Endothelial cell of umbilical vein (primary cell): ENCODE measurements around the gene LRRC8D. TPM values are rescaled to one million over a fixed set of nuclear protein-coding genes. Genes with fewer than 3 reads are reported as not detected.
A peak's percentile ranks its signal among the peaks of the same experiment; 100 is the strongest.

Experiments
- BruUV-seq: library from RNA; stranded (reverse); fragments of 400-500 nt; replicated peaks from 2 replicates; lab custom pipeline; 2021; lab: Mats Ljungman, UMichigan
- CTCF ChIA-PET: fragments of 300-600, 350-600 bp; sonication (Branson Sonifier 250); formaldehyde crosslinking; loops from one replicate; lab custom pipeline; 2021; ENCODE audit warnings: antibody characterized with exemption, inconsistent platforms; lab: Charles Lee
- POLR2A ChIA-PET: fragments of 300-600, 350-600 bp; sonication (Branson Sonifier 250); formaldehyde crosslinking; loops from one replicate; lab custom pipeline; 2021; ENCODE audit warnings: antibody characterized with exemption, inconsistent platforms; lab: Charles Lee
- DNase-seq: peaks from one replicate; pipeline ENCODE4 v3.0.0-alpha.2; 2011; ENCODE audit warnings: low read depth, low spot score
- FAIRE-seq: peaks from 2 replicates; lab custom pipeline; 2011; peaks lifted over from hg19 to GRCh38; lab: Jason Lieb, UNC
- H2AFZ ChIP-seq: 2 replicates; pipeline ENCODE4 v1.6.0; 2012; ENCODE audit warnings: low read depth, low read length, control low read depth, inconsistent platforms
- H3K27ac ChIP-seq: 2 replicates; pipeline ENCODE4 v1.5.1; 2011; ENCODE audit warnings: low read depth, mild to moderate bottlenecking, control low read depth, low read length, moderate library complexity; ENCODE audit not compliant: insufficient read depth
- H3K27me3 ChIP-seq, 2 experiments: 2 replicates each; pipeline versions ENCODE4 v1.6.0 to v1.6.1; 2011; ENCODE audit warnings: low read length in 2 of 2, mixed read lengths in 1 of 2; ENCODE audit not compliant: control insufficient read depth in 2 of 2, insufficient read depth in 2 of 2
- H3K36me3 ChIP-seq, 2 experiments: 2 replicates in 1 of 2; 3 replicates in 1 of 2; pipeline ENCODE4 v1.5.1; 2011; ENCODE audit warnings: low read length in 2 of 2, mild to moderate bottlenecking in 1 of 2, moderate library complexity in 1 of 2; ENCODE audit not compliant: control insufficient read depth in 2 of 2, insufficient read depth in 2 of 2; ENCODE audit errors: extremely low read depth in 1 of 2
- H3K4me1 ChIP-seq: 3 replicates; pipeline ENCODE4 v1.5.1; 2011; ENCODE audit warnings: mild to moderate bottlenecking, low read length; ENCODE audit not compliant: control insufficient read depth, insufficient read depth; ENCODE audit errors: extremely low read depth
- H3K4me2 ChIP-seq: 2 replicates; pipeline ENCODE4 v1.6.1; 2011; ENCODE audit warnings: low read length, control low read depth, mixed read lengths; ENCODE audit not compliant: insufficient read depth
- H3K4me3 ChIP-seq, 3 experiments: fragments of 200-600 bp in 1 of 3; sonication (generic), shearing (Covaris generic) in 1 of 3; replicated peaks in 1 of 3; 2 replicates each; pipeline ENCODE4 v1.5.1; 2011 to 2016; ENCODE audit warnings: control low read depth in 3 of 3, low read length in 3 of 3, mild to moderate bottlenecking in 2 of 3, inconsistent platforms in 1 of 3, low read depth in 1 of 3, moderate library complexity in 1 of 3; ENCODE audit not compliant: insufficient read depth in 1 of 3
- H3K79me2 ChIP-seq: 2 replicates; pipeline ENCODE4 v1.6.0; 2012; ENCODE audit warnings: low read length, inconsistent platforms; ENCODE audit not compliant: control insufficient read depth, insufficient read depth
- H3K9ac ChIP-seq: replicated peaks from 2 replicates; pipeline ENCODE3; 2011; ENCODE audit warnings: low read length, control low read depth; ENCODE audit not compliant: insufficient read depth; ENCODE audit errors: extremely low read depth
- H3K9me1 ChIP-seq: replicated peaks from 3 replicates; pipeline ENCODE4 v1.6.0; 2011; ENCODE audit warnings: mild to moderate bottlenecking, low read length; ENCODE audit not compliant: control insufficient read depth, insufficient read depth; ENCODE audit errors: extremely low read depth
- H3K9me3 ChIP-seq: replicated peaks from 2 replicates; pipeline ENCODE4 v1.5.1; 2012; ENCODE audit warnings: low read length, inconsistent platforms; ENCODE audit not compliant: control insufficient read depth, insufficient read depth
- H4K20me1 ChIP-seq: replicated peaks from 2 replicates; pipeline ENCODE3; 2011; ENCODE audit warnings: mild to moderate bottlenecking, low read length; ENCODE audit not compliant: control insufficient read depth, insufficient read depth; ENCODE audit errors: extremely low read depth
- EZH2 ChIP-seq: IDR thresholded peaks from 2 replicates; pipeline ENCODE4 v1.6.1; 2012; ENCODE audit warnings: borderline replicate concordance, low read depth, mild to moderate bottlenecking, moderate library complexity, low read length, inconsistent platforms; ENCODE audit not compliant: severe bottlenecking
- FOS ChIP-seq: IDR thresholded peaks from 2 replicates; pipeline ENCODE4 v1.6.1; 2011; ENCODE audit warnings: mild to moderate bottlenecking, low read length, moderate library complexity, borderline replicate concordance; ENCODE audit not compliant: insufficient read depth
- JUN ChIP-seq: IDR thresholded peaks from 2 replicates; pipeline ENCODE4 v1.6.1; 2011; ENCODE audit warnings: borderline replicate concordance, low read depth; ENCODE audit not compliant: insufficient read length, insufficient read depth
- POLR2A ChIP-seq: IDR thresholded peaks from 2 replicates; pipeline ENCODE4 v1.6.1; 2012; ENCODE audit warnings: low read depth, mild to moderate bottlenecking, control low read depth, low read length
- dilution Hi-C: fragments of 300-500 bp; cut with MboI; formaldehyde crosslinking; loops from one replicate; pipeline ENCODE4 v1.15.0; 2019; ENCODE audit warnings: low sequenced_read_pairs; ENCODE audit not compliant: extremely low pct_ligation_motif_present
- intact Hi-C: fragments of 100-400 bp; cut with micrococcal nuclease; formaldehyde crosslinking; loops from one replicate; pipeline ENCODE4 v1.10.0; 2022
- polyA plus RNA-seq, 4 experiments: library from polyadenylated mRNA; depleted of rRNA in 3 of 4; stranded (reverse) in 3 of 4; unstranded in 1 of 4; fragments of >200 nt; gene quantifications; 2 replicates each; pipeline versions ENCODE4 v1.2.1 to v1.2.3, GENCODE V29; 2011 to 2012; ENCODE audit warnings: missing spikeins in 1 of 4
- total RNA-seq: library from RNA; stranded (reverse); gene quantifications from 2 replicates; pipeline ENCODE4 v1.2.3, GENCODE V29; 2021
- TF ChIP-seq, protein P1 (sequence below), 2 donors: IDR thresholded peaks; 1 replicate in 1 of 2; 2 replicates in 1 of 2; pipeline ENCODE4 v1.5.1; 2011; ENCODE audit warnings: low read length in 2 of 2, mild to moderate bottlenecking in 2 of 2, moderate library complexity in 2 of 2, control low read depth in 1 of 2, inconsistent platforms in 1 of 2, low read depth in 1 of 2; ENCODE audit not compliant: insufficient read depth in 1 of 2; ENCODE audit errors: extremely low read depth in 1 of 2
- TF ChIP-seq, protein P2 (sequence below): IDR thresholded peaks from 2 replicates; pipeline ENCODE4 v1.6.1; 2011; ENCODE audit not compliant: insufficient read depth, insufficient read length

LRRC8D gene
- total and polyA plus RNA-seq, 2 donors (not counting 3 experiments of a cell fraction or from before 2014, with no cell fraction given): 31.9 to 37.7 TPM

DNA sequence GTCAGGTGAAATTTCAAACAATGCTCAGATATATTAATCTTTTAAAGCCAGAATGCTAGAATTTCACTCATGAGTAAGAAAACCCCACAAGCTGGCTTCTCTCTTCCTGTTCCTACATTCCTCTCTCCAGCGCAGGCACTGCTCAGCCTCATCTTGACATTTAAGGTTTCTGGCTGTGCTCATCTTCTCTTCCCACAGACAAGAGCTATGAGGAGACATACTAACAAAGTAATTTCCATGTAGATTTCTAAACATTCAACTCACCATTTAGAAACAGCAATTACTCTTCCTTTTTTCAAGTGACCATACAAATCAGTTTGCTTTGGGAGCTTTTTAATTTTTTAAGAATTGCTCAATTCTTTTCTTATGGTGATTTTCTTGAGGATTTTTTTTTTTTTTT lies 7.8 kb upstream of the LRRC8D start:
- no TSS peak for BruUV-seq
- Histone ChIP-seq H3K4me3 (no peak overlapping the region), H3K27ac (no peak overlapping the region), H4K20me1 (no peaks in the 10 kb centered on the region), H3K27me3 (peaks cover 0 to 2% of the 10 kb centered on the region in 2 experiments), H3K4me2 (no peak overlapping the region), H3K9ac (no peak overlapping the region), H3K9me1 (no peaks in the 10 kb centered on the region), H3K4me1 (no peaks in the 10 kb centered on the region), H2AFZ (no peak overlapping the region), H3K36me3 (no peaks in the 10 kb centered on the region), H3K79me2 (no peaks in the 10 kb centered on the region), H3K9me3 (no peaks in the 10 kb centered on the region)
- DNase-seq: no peak
- intact Hi-C loops: no loop called here
- dilution Hi-C loops: no loop called here
- TF ChIP-seq EZH2: no peak
- no peak for TF ChIP-seq POLR2A
- TF ChIP-seq, protein P1, sequence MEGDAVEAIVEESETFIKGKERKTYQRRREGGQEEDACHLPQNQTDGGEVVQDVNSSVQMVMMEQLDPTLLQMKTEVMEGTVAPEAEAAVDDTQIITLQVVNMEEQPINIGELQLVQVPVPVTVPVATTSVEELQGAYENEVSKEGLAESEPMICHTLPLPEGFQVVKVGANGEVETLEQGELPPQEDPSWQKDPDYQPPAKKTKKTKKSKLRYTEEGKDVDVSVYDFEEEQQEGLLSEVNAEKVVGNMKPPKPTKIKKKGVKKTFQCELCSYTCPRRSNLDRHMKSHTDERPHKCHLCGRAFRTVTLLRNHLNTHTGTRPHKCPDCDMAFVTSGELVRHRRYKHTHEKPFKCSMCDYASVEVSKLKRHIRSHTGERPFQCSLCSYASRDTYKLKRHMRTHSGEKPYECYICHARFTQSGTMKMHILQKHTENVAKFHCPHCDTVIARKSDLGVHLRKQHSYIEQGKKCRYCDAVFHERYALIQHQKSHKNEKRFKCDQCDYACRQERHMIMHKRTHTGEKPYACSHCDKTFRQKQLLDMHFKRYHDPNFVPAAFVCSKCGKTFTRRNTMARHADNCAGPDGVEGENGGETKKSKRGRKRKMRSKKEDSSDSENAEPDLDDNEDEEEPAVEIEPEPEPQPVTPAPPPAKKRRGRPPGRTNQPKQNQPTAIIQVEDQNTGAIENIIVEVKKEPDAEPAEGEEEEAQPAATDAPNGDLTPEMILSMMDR (IDR thresholded peaks at IDR 0.05; ENCODE audit: extremely low read depth in 1 of 2, insufficient read depth in 1 of 2, low read depth in 1 of 2, low read length in 2 of 2): no peak
- TF ChIP-seq JUN: no peak
- TF ChIP-seq, protein P2, sequence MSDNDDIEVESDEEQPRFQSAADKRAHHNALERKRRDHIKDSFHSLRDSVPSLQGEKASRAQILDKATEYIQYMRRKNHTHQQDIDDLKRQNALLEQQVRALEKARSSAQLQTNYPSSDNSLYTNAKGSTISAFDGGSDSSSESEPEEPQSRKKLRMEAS: no peak
- no peak for TF ChIP-seq FOS
- peak; percentile 8 for FAIRE-seq
- ChIA-PET POLR2A (no interaction called here), CTCF (interaction anchor here (0.8 kb wide), 1 partner anchor 11 kb away, joined by 5 read pairs; no protein-coding TSS in a partner anchor)
